Measurements from ENCODE around the gene PSMD1.
A peak's percentile ranks its signal among the peaks of the same experiment; 100 is the strongest.

PSMD1 gene

GRCh38 chr2:231049286-231050017 lies 7.2 kb upstream of the PSMD1 start:
- no peak for ATAC-seq
- TF ChIP-seq ZFP3 (CRISPR knock-in tag; IDR thresholded peaks at IDR 0.05) (no peak), GLIS3 (CRISPR knock-in tag; IDR thresholded peaks at IDR 0.05) (no peak), BACH2 (CRISPR knock-in tag; IDR thresholded peaks at IDR 0.05; ENCODE audit: borderline replicate concordance) (no peak)

GRCh38 chr2:231050018-231050901 lies 6.4 kb upstream of the PSMD1 start:
- TF ChIP-seq ARNTL (CRISPR knock-in tag; IDR thresholded peaks at IDR 0.05; ENCODE audit: borderline replicate concordance, low read depth): no peak
- TF ChIP-seq ESRRG (CRISPR knock-in tag; IDR thresholded peaks at IDR 0.05): no peak
- TF ChIP-seq ZFP3 (CRISPR knock-in tag; IDR thresholded peaks at IDR 0.05): no peak
- no peak for TF ChIP-seq BACH2 (CRISPR knock-in tag; IDR thresholded peaks at IDR 0.05; ENCODE audit: borderline replicate concordance)
- TF ChIP-seq CREB5 (CRISPR knock-in tag; IDR thresholded peaks at IDR 0.05; ENCODE audit: low read depth): no peak
- no peak for TF ChIP-seq POU6F1 (CRISPR knock-in tag; IDR thresholded peaks at IDR 0.05; ENCODE audit: borderline replicate concordance, low read depth)
- no peak for TF ChIP-seq TOX (CRISPR knock-in tag; IDR thresholded peaks at IDR 0.05; ENCODE audit: borderline replicate concordance)
- no peak for TF ChIP-seq CSRNP3 (CRISPR knock-in tag; IDR thresholded peaks at IDR 0.05)
- TF ChIP-seq SNAI2 (CRISPR knock-in tag; IDR thresholded peaks at IDR 0.05): no peak
- ATAC-seq: no peak

GRCh38 chr2:231051116-231051515 lies 5.6 kb upstream of the PSMD1 start:
- TF ChIP-seq ZNF8 (CRISPR knock-in tag; IDR thresholded peaks at IDR 0.05): no peak
- ATAC-seq: no peak

GRCh38 chr2:231052494-231053451 lies 3.9 kb upstream of the PSMD1 start:
- ATAC-seq: peak; percentile 91
- TF ChIP-seq ZFP3 (CRISPR knock-in tag; IDR thresholded peaks at IDR 0.05): no peak
- no peak for TF ChIP-seq TOX (CRISPR knock-in tag; IDR thresholded peaks at IDR 0.05; ENCODE audit: borderline replicate concordance)
- no peak for TF ChIP-seq SNAI2 (CRISPR knock-in tag; IDR thresholded peaks at IDR 0.05)
- TF ChIP-seq CSRNP3 (CRISPR knock-in tag; IDR thresholded peaks at IDR 0.05): no peak
- no peak for TF ChIP-seq RARB (CRISPR knock-in tag; IDR thresholded peaks at IDR 0.05)
- TF ChIP-seq ZC3H10 (CRISPR knock-in tag; IDR thresholded peaks at IDR 0.05): no peak
- no peak for TF ChIP-seq ISL1 (CRISPR knock-in tag; IDR thresholded peaks at IDR 0.05)
- TF ChIP-seq CREB5 (CRISPR knock-in tag; IDR thresholded peaks at IDR 0.05; ENCODE audit: low read depth): no peak
- TF ChIP-seq POU6F1 (CRISPR knock-in tag; IDR thresholded peaks at IDR 0.05; ENCODE audit: borderline replicate concordance, low read depth): no peak
- TF ChIP-seq GLIS3 (CRISPR knock-in tag; IDR thresholded peaks at IDR 0.05): no peak
- no peak for TF ChIP-seq ZNF565 (CRISPR knock-in tag; conservative IDR thresholded peaks at IDR 0.05; ENCODE audit: low read depth)
- no peak for TF ChIP-seq ARNTL (CRISPR knock-in tag; IDR thresholded peaks at IDR 0.05; ENCODE audit: borderline replicate concordance, low read depth)
